Amniotic stem cell (primary cell): Measurements from ENCODE around the gene GPR55.

ENCODE experiments used
- DNase-seq: peaks from one replicate; lab custom pipeline; 2025; lab: John Stamatoyannopoulos, UW

GPR55 gene

DNA sequence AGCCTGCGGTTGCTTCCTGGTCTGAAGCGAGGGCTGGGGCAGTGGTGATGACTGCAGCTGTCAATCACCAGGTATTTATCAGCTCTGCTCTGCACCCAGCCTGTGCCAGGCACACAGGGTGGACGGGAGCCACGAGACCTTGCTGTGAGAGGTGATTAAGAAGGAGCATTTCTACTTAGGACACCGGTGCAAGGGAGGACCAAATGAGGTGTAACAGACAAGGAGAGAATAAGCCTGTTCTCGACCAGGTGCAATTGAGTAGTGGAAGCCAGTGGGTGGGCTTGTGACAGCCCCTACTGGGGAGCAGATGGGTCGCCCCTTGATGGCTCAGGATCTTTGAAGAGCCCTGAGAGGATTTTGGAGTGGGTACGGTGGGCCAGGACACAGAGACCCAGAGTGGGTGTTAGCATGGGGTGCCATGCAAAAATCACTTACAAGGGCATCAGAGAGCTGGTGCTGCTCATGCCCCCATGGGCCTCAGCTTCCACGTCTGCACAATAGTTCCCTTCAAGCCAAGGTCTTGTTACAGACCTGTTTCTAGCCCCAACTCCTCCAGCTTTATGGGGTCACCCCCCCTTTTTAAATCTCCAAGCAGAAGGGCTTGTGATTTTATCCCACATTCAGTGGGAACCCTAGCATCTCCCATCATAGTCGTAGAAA lies 24.6 kb downstream of the GPR55 start:
- no peak for DNase-seq

DNA sequence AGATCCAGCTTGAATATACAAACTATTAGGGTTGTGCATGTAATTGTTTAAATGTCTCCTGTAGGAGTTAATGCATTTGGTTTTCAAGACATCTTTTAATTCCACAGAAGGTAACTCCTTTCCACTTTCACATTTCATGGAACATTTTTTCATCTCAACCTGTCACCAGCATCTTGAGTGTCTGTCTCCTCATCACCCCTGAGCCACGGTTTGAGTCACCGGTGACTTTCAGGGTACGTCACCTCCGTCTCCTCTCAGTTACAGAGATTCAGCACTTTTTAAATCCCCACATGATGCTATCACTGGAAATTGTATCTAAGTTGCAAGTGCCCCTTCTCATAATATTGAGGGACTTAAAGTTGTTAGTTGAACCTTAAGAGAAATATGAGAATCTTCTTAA lies 25.3 kb downstream of the GPR55 start:
- DNase-seq, result no peak

DNA sequence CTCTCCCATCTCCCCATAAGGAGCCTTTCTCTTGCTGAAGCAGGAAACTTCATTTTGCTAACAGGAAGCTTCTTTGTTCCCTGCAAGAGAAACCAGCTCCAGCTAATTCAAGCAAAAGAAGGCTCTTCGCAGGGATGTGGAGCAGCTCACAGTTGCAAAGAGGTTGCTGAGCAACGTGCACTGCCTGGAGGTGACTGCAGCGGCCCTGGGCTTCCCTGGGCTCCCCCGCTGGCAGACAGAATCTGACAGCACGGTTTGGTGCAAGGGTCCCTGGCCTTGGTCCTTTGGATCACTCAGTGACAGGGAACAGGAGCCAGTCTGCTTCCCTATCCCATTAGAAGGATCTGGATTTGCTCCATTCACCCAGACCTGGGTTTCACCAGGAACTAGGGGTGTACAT lies 25.8 kb downstream of the GPR55 start:
- DNase-seq, result no peak

DNA sequence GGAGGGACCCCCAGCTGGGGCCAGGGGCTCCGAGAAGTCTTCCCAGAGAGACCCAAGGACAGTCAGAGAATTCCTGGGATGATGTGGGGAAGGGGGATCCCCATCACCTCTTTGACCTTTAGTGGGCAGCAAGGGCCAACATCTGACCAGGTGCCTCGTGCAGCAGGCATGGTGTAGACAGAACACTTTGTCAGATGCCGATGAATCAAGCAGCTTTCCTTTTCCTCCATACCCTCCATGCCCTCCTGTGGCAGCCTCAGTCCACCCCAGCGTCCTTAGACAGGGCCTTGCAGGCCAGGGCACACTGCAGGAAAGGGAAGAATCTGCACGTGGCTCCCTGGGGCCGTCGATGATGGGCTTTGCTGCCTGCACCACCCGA lies 26.3 kb downstream of the GPR55 start:
- DNase-seq, result no peak

DNA sequence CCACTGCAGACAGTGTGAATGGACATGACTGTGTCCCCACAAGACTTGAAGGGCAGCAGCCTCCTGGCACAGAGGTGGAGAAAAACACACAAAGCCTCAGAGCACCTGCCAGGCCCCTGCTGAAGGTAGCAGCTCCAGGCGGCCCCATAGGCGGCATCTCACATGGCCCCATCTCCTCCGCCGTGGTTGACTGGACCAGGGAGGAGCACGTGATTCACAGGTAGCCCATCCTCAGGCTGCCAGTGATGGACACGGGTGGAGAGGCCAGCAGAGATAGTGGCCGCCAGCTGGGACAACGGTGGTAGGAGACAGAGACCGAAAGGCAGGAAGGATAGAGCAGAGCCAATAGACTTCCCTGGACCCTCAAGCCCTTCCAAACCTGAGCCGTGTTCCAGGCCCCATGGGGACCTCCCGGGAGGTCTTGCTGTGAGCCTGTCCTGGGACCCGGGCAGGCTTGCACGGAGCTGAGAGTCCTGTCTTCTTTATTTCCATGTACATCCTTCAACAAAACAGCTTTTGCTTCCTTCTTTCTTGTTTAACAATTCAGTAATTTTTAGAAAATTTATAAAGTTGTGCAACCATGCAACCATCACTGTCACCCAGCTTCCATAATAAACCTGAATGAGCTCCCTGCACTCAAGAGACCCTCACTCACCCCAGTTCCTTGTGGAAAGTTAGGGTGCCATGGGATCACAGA lies 26.9 kb downstream of the GPR55 start:
- DNase-seq, result no peak

DNA sequence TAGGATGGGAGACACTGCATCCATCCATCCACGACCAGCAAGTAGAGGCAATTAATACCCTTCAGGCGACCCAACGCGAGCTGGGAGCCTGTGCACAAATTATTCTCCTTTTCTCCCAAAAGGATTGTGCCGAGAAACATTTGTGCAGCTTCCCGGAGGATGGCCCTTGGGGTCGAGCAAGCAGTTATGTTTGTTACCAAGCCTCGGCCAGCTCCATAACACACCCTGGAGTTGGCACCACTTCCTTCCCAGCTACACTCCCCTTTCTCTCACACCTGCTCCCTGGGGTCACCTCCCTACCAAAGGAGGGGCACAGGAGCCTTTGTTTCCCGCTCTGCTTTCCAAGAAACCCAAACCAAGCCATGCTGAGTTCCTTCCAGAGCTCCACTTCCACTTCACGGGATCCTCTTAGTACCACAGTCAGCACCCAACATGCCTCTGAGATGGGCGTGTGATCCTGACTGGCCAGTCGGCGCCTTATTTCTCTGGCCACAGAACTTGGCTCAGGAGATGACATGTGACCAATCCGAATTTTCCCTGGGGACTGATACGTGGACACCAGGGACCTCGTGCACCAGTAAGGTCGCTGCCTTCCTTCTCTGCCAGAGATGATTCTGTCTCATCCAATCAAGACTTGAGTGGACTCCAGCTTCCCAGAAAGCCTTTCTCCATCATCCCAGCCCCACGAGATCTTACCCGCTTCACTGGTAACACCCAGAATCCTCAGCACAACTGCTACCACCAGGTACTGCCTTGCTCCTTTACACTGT lies 28.5 kb downstream of the GPR55 start:
- DNase-seq, result no peak

DNA sequence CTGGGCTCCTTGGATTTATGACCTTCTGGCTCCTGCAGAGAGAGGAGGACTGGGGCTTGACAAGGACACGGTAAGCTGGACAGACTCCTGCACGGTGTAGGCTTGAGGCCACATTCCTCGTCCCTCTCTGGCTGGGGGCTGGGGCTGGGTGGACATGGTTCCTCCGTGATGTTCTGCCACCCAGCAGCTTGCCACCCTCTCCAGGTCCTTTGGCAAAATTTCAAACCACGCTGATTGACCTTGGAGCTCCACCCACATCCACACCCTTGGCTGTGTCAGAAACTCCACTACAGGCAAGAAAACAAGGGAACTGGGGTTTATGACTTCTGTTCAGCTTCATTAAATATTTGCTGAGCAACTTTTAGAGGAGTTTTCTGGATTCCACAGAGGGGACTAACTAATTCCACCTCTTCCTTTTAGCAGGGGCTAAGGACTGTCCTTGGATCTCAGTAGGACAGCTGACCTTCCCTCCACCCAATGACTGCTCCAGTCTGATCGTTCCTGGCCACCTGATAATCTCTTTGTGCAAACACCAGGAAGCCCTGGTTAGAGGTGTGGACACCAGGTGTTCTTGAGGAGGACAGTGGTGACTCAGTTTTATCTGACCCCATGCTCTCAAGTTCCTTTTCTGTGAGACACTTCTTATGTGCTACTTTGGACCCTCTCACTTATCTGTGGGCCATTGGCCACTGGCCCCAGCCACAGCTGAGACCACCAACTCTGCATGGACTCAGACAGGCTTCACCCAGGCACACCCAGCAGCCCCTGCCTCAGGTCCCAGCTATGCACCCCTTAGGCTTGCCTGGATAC lies 29.3 kb downstream of the GPR55 start:
- no peak for DNase-seq

DNA sequence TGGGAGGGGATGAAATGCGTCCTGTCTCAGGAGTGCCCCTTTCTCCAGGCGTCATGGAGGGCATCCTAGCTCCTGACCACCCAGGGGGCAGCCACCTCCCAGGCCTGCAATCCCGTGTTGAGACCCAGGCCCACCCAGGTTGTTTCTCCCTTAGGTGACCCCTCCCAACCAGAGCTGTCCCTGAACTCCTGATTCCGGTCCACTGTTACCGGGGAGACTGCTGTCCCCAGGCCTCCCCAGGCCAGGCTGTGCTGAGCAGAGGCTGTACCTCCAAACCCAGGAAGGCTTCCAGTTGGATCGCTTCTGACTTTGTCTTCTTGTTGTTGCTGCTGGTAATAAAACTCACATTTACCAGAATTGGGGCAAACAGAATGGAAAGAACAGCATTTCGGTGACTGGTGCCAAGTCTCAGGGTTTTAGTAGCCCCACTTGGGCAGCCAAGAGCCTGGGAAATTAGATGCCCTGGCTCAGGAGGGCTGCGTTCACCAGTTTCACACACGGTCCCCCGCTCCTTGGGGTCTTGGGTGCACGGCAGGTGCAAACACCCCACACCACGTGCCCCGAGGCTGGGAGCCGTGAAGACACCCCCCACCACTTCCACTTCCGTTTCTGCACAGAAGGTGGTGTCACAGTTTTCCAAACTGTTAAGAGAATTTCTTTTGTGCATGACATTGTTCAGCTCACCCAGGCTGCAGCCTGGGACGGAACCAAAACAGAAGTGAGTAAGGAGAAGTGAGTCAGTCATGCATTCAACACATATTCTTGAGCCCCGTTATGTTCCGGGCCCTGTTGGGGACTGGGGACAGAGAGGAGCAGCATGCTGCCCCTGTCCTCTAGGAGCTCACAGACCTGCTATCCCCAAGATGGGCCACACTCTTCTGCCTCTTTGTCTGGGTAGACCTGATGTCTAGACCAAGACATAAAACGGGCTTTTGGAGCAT lies 30.9 kb downstream of the GPR55 start:
- DNase-seq, result no peak

DNA sequence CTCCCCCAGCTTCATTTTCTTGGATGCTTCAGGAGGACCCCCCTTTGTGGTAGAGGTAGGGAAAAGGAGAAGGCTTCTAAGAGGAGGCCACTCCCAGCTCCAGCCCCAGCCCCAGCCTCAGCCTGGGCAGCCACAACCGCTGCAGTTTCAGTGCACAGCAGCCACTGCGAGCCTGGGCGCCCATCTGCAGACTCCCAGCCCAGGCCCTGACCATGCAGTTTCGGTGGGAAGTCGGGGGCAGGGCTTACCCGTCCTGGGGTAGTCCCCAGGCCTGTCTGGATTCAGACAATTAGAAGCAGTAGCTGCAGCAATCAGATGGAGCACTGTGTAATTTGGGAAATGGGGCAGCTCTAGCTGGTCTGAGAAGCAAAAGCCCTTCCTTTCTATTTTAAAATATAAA lies 31.7 kb downstream of the GPR55 start:
- DNase-seq, result no peak

DNA sequence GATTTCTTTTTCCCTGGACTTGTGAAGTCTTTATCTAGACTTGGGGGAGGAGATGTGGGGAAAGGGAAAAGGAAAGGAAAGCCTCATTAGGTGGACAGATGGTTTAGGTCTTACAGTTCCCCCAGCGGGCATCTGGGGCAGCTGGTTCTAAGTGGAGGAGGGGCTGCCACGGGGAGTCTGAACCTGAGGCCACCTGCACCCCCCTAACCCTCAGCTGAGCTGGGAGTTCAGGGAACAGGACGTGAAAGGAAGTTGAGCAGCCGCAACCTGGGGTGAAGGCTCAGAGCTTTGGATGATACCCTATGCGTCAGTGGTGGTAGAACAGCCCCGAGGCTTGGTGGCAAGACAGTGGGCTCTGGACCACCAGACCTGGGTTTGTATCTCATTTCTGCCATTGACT lies 33.5 kb downstream of the GPR55 start:
- no peak for DNase-seq

DNA sequence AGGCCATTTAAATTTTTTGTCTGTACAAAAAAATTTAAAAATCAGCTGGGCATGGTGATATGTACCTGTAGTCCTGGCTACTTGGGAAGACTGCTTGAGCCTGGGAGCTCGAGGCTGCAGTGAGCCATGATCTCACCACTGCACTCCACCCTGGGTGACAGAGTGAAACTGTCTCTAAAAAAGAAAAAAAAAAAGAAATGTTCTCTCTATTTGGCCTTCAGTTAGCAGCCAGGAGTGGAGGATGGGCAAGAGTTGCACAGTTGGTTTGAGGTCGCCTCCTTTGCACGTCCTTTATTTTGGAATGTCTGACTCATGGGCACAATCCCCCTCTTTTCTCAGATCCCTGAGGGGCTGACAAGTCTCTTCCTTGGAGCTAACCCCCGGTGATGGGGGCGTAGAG lies 34.0 kb downstream of the GPR55 start:
- DNase-seq, result no peak

DNA sequence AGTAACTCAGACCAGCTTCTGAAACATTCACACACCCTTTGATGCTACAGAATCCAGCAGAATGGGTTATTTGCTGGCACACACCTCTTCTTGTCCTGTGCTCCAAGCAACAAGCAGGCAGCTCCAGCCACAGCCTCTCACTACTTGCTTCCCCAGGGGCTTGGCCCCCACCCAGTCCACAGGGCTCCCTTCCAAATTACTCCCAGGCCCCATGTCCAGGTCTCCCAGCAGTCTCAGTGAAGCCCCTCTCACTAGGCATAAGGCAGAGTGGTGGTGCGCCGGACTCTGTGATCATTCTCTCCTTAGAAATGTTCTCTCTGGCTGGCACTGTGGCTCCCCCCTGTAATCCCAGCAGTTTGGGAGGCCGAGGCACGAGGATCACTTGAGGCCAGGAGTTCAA lies 34.4 kb downstream of the GPR55 start:
- no peak for DNase-seq

DNA sequence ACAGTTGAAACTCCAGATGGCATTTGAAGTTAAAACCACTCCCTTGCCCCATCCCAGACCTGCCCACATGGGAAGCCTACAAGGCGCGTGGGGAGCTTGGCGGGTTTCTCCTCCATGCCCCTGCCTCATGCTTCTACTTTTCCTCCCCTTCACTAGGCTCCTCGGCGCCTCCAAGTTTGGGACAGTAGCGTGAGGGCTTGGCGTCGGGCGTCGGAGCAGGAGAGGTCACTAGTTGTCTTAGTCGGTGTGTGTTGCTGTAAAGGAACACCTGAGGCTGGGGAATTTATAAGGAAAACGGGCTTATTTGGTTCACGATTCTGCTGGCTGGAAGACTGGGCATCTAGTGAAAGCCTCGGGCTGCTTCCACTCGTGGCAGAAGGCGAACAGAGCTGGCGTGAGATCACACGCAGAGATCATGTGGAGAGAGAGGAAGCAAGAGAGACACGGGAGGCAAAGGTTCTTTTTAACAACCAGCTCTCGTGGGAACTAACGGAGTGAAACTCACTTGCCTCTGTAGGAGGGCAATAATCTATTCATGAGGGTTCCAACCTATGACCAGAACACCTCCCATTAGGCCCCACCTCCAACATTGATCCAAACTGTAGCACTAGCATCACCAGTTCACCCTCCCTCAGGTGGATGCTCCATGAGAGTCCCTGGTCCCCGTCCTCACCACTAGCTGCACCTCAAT lies 35.0 kb downstream of the GPR55 start:
- DNase-seq, result no peak

DNA sequence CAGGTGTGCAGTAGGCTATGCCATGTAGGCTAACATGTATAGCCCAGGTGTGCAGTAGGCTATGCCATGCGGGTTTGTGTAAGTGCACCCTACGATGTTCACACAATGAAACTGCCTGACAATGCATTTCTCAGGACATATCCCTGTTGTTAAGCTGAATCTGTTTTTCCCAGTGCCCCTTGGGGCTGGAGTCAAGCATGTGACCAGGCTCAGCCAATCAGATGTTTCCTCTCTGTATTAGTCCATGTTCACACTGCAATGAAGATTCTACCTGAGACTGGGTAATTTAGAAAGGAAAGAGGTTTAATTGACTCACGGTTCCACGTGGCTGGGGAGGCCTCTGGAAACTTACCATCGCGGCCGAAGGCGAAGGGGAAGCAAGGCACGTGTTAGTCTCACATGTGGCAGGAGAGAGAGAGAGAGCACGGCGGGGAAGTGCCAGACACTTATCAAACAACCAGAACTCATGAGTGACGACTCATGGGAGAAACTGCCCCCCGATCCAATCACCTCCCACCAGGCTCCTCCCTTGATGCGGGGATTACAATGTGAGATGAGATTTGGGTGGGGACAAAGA lies 36.1 kb downstream of the GPR55 start:
- no peak for DNase-seq

DNA sequence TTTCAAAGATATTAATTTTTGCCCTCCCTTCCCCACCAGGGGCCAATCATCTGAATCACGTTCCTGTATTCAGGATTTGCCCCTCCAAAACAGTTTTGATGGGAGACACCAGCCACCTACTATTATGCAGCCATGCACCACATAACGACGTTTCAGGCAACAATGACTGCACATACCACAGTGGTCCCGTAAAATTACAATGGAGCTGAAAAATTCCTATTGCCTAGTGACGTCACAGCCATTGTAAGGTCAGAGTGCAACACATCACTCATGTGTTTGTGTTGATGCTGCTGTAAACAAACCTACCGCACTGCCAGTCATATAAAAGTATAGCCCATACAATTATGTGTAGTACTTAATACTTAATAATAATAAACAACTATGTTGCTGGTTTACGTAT lies 37.7 kb downstream of the GPR55 start:
- no peak for DNase-seq

DNA sequence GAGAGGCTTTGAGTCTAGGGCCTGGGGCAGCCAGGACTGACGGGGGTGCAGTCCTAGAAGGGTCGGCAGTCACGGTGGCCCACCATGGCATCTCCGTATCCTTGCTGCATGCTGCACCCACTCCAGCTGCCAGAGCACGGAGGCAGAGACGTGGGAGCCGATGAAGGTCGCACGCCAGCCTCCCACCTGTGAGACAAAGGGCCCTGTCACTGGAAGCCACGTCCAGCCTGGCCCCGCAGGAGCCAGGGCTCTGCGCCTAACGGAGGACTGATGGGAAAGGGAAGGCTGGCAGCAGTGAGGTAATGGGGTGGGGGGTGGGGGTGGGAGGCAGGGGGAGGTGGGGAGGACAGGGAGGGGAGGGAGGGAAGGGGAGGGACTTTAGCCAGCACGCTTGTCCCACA lies 38.4 kb downstream of the GPR55 start:
- no peak for DNase-seq

DNA sequence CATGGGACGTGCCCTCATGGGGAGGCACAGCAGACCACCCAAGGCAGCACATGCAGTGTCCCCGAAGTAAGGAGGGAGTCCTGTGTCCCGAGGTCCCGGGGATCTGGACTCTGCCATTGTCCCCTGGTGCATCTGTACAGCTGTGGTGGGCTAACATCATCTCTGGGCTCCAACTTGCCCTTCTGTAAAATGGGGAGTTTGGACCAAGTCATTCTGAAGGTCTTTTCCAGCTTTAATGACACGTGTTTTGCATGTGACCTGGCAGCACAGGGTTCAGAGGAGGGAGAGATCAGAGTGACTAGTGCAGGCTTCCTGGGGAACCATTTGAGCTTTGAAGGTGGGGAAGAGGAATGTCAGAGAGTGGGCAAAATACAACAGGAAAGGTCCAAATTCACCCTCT lies 38.8 kb downstream of the GPR55 start:
- no peak for DNase-seq

DNA sequence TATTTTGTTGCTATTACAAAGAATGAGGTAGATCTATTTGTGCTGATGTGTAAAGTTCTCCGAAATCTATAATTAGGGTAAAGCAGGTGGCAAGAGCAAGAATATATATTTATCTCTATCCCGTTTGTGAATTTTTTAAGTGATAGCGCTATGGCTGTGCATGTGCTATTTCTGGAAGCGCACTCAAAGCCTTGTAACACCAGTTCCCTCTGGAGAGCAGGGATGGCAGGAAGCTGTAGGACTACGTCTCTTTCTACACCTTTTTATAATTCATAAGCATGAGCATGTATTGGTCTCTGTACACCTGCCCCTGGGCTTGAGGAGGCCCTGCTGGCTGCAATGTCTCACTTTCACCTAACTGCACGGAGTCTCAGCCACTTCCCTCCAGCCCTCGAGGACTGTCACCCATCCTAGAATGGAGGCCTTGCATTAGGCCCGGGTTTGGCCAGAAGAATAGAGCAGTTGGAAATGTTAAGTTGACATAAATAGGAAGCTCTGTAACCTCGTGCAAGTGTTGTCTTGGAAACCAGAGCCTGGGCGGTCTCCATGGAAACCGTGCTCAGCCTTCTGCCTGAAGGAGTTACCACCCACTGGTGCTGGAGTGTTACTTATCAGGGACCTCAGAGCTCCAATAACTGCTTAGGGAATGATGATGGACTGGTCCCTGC lies 39.4 kb downstream of the GPR55 start:
- no peak for DNase-seq

DNA sequence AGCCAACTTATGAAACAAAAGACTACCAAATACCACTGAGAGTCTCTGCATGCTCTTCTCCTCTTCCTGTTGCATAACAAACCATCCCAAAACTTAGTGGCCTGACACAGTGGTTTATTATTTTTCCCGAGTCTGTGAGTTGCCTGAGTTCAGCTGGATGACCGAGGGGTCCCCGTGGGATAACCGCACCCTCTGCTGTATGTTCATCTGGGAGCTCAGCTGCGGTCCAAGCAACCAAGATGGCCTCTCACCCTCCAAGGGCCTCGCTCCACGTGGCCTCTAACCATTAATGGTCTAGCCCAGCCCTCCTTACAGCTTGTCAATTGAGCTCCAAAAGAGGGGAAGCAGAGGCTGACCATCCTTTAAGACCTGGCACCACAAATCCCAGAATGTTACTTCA lies 43.2 kb downstream of the GPR55 start:
- no peak for DNase-seq

DNA sequence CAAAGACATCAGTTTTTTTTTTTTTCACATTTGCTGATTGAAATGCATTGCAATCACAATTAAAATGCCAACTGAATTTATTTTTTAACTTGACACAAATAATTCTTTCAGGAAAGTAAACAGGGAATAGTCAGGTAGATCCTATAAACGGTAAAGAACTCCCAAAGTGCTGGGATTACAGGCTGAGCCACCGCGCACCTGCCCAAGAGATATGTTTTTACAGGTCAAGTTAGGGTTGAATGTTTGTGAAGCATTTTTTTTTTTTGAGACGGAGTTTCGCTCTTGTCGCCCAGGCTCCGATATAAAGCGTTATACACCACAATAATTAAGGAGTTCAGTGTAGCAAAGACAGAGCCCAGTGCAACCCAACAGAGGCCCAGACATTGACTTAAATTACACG lies 45.2 kb downstream of the GPR55 start:
- DNase-seq, result no peak
